ENCODE data around the gene RFC2.
"Not testable (repeated sequence)": the region's sequence is repeated elsewhere in the genome, so short reads cannot be mapped to it uniquely, and the experiment has no call there.

The RFC2 gene

DNA sequence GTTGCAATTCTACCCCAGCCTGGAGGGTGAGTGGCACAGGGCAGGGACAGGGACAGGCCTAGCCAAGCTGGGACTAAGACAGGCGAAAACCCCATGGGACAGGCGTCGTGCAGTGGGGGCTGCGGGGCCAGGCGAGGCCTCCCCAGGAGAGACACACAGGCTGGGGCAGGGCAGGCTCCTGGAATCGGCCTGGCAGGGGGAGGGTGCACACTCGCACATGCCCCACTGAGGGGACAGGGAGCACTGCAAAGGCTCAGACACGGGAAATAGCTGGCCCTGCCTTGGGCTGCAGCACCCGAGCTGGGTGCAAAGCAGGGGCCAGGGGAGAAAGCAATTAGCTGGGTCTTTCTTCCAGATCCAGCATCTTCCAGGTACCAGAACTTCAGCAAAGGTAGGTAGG is 34.0 kb downstream of the RFC2 start:
- no peaks in the 10 kb centered on the region for H3K9me3 ChIP-seq (ENCODE audit: control insufficient read depth, low read length)
- no peak overlapping the region for H3K4me3 ChIP-seq (ENCODE audit: low read length)
- H3K4me1 ChIP-seq (ENCODE audit: control insufficient read depth, insufficient read depth, low read length), result no peaks in the 10 kb centered on the region
- no peaks in the 10 kb centered on the region for H3K36me3 ChIP-seq (ENCODE audit: control insufficient read depth, insufficient read depth, low read length)
- no peak overlapping the region for H3K9ac ChIP-seq (ENCODE audit: low read length)
- H3K27me3 ChIP-seq (ENCODE audit: control insufficient read depth, insufficient read depth, low read length), result no peaks in the 10 kb centered on the region

DNA sequence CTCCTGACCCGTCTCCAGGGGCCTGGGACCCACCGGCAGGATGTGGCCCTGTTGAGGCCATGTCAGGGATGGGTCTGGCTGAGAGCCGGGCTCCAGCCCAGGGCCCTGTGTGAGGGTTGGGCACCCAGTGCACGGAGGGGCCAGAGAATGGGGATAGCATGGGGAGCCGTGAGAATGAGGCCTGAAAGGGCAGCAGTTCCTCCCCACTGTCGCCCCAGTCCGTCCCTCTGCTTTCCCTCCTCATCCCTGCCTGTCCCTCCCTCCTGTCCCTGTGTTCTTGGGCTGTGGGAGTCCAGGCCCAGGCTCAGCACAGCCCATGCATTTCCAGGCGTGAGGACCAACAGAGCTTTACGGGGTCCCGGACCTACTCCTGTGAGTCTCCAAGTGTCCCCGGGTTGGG is 34.8 kb downstream of the RFC2 start:
- H3K27me3 ChIP-seq (ENCODE audit: control insufficient read depth, insufficient read depth, low read length), result no peaks in the 10 kb centered on the region
- H3K9ac ChIP-seq (ENCODE audit: low read length), result no peak overlapping the region
- no peaks in the 10 kb centered on the region for H3K4me1 ChIP-seq (ENCODE audit: control insufficient read depth, insufficient read depth, low read length)
- H3K4me3 ChIP-seq (ENCODE audit: low read length), result no peak overlapping the region
- no peaks in the 10 kb centered on the region for H3K36me3 ChIP-seq (ENCODE audit: control insufficient read depth, insufficient read depth, low read length)
- no peaks in the 10 kb centered on the region for H3K9me3 ChIP-seq (ENCODE audit: control insufficient read depth, low read length)

DNA sequence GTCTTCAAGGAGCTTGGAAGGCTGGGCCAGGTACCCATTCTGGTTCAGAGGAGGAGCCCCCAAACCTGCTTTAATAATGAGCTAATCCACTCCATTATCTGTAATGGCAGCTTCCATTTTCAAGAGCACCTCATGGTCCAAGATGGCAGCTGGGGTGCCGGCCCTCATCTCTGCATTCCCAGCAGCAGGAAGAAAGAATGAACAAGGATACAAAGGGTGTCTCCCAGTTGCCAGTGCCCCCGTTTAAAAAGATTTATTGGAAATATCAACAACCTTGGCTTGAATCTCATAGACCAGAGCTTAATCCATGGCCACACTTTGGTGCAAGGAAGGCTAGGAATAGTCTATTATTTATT is 35.9 kb downstream of the RFC2 start:
- H3K9ac ChIP-seq (ENCODE audit: low read length), result no peak overlapping the region
- no peaks in the 10 kb centered on the region for H3K4me1 ChIP-seq (ENCODE audit: control insufficient read depth, insufficient read depth, low read length)
- no peak overlapping the region for H3K4me3 ChIP-seq (ENCODE audit: low read length)
- no peaks in the 10 kb centered on the region for H3K9me3 ChIP-seq (ENCODE audit: control insufficient read depth, low read length)
- H3K36me3 ChIP-seq (ENCODE audit: control insufficient read depth, insufficient read depth, low read length), result no peaks in the 10 kb centered on the region
- H3K27me3 ChIP-seq (ENCODE audit: control insufficient read depth, insufficient read depth, low read length), result no peaks in the 10 kb centered on the region

DNA sequence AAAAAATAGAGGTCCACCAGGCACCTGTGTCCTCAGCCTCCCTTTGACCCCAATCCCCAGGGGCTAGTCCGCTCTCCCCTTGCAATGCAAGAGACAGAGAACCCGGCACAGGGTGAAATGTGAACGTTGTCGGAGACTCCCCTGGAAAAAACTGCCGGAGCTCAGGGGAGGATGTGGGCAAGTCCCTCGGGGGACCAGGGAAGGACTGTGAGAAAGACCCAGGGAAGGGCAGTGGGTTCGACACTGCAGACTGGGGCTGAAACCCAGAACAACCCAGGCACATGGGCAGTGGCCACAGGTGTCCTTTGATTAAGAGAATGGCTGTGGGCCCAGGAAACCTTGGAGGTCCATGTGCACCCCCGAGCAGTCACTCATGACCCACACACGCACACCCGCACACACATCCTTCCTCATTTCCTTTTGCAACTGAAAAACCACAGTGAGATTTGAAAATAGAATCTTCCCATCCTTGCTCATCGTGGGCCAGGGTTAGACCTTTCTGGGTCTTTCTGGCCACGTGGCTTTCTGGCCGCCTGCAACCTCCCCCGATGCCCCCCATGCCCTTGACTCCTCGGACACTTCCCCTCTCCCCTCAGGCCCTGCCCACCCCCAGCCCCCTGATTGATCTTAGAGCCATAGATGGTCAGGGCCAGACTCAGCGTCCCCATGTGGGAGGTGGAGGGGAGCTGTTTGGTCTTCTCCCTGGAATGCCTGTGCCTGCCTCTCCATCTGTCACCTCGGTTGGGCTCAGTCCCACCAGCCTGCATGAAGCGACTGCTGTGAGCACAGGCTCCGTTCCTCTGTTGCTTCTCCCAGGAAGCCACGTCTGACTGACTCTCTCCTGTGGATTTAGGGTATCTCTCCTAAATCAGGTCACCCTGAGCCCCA is 36.5 kb downstream of the RFC2 start:
- H3K27me3 ChIP-seq (ENCODE audit: control insufficient read depth, insufficient read depth, low read length), result no peaks in the 10 kb centered on the region
- H3K4me1 ChIP-seq (ENCODE audit: control insufficient read depth, insufficient read depth, low read length), result no peaks in the 10 kb centered on the region
- no peaks in the 10 kb centered on the region for H3K36me3 ChIP-seq (ENCODE audit: control insufficient read depth, insufficient read depth, low read length)
- no peak overlapping the region for H3K4me3 ChIP-seq (ENCODE audit: low read length)
- H3K9ac ChIP-seq (ENCODE audit: low read length), result no peak overlapping the region
- H3K9me3 ChIP-seq (ENCODE audit: control insufficient read depth, low read length), result no peaks in the 10 kb centered on the region

DNA sequence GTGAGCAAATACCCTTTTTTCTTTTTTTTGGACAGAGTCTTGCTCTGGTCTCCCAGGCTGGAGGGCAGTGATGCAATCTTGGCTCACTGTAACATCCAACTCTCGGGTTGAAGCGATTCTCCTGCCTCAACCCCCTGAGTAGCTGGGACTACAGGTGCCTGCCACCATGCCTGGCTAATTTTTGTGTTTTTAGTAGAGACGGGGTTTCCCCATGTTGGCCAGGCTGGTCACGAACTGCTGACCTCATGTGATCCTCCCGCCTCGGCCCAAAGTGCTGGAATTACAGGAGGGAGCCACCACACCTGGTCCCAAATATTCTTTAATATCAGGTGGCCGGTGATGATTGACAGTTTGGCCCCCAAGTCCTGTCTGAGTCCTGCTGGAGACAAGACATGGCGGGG is 37.8 kb downstream of the RFC2 start:
- no peaks in the 10 kb centered on the region for H3K4me1 ChIP-seq (ENCODE audit: control insufficient read depth, insufficient read depth, low read length)
- no peaks in the 10 kb centered on the region for H3K27me3 ChIP-seq (ENCODE audit: control insufficient read depth, insufficient read depth, low read length)
- H3K9ac ChIP-seq (ENCODE audit: low read length), result no peak overlapping the region
- H3K9me3 ChIP-seq (ENCODE audit: control insufficient read depth, low read length), result no peaks in the 10 kb centered on the region
- H3K4me3 ChIP-seq (ENCODE audit: low read length), result no peak overlapping the region
- H3K36me3 ChIP-seq (ENCODE audit: control insufficient read depth, insufficient read depth, low read length), result no peaks in the 10 kb centered on the region

DNA sequence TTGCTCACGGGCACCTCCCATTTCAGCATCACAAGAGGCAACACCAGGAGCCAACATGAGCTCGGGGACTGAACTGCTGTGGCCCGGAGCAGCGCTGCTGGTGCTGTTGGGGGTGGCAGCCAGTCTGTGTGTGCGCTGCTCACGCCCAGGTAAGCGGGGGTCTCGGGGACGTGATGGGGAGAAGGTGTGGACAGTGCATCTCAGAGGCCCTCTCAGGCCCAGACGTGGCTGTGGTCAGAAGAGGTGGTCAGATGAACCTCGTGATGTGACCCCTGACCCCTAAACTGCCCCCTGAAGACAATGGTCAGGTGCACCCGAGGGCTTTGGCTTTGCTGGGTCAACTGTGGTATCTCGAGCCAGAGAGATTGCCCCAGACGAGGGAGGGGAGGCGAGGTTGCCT is 38.3 kb downstream of the RFC2 start:
- H3K4me3 ChIP-seq (ENCODE audit: low read length), result no peak overlapping the region
- no peak overlapping the region for H3K9ac ChIP-seq (ENCODE audit: low read length)
- no peaks in the 10 kb centered on the region for H3K4me1 ChIP-seq (ENCODE audit: control insufficient read depth, insufficient read depth, low read length)
- no peaks in the 10 kb centered on the region for H3K9me3 ChIP-seq (ENCODE audit: control insufficient read depth, low read length)
- H3K27me3 ChIP-seq (ENCODE audit: control insufficient read depth, insufficient read depth, low read length), result no peaks in the 10 kb centered on the region
- H3K36me3 ChIP-seq (ENCODE audit: control insufficient read depth, insufficient read depth, low read length), result no peaks in the 10 kb centered on the region

DNA sequence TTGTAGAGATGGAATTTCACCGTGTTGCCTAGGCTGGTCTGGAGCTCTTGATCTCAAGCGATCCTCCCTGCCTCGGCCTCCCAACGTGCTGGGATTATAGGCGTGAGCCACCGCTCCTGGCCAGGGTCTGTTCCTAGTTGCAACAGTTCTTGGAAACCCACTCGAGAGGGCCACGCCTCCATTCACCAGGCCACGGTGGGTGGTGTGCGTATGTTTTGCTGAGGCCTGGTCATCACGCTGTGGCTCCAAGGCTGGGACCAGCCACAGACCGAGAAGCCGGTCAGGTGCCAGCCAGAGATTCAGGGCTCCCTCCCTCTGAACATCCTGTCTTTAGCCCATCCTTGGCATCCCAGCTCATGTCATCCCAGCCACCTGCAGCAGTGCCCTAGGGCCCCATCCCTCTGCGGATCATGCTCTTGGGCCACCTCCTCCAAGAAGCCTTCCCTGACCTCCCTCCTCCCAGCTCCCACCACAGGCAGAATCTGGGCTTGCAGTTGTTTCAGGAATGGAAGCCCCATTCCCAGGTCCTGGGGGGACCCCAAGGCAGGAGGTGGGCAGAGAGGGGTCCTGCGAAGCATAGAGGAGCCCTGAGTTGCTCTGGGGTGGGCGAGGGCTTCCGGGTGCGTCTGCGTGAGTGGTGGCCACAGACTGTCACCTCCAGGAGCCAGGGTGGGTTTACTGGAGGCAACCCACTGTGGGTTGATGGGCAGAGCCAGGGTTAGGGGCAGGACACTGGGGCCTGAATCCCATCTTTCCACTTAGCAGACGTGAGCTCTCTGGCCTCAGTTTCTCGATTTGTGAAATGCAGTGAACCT is 39.2 kb downstream of the RFC2 start:
- Histone ChIP-seq H3K4me3 (ENCODE audit: low read length) (no peak overlapping the region), H3K9ac (ENCODE audit: low read length) (no peak overlapping the region), H3K9me3 (ENCODE audit: control insufficient read depth, low read length) (no peaks in the 10 kb centered on the region), H3K27me3 (ENCODE audit: control insufficient read depth, insufficient read depth, low read length) (no peaks in the 10 kb centered on the region), H3K36me3 (ENCODE audit: control insufficient read depth, insufficient read depth, low read length) (no peaks in the 10 kb centered on the region), H3K4me1 (ENCODE audit: control insufficient read depth, insufficient read depth, low read length) (no peaks in the 10 kb centered on the region)

DNA sequence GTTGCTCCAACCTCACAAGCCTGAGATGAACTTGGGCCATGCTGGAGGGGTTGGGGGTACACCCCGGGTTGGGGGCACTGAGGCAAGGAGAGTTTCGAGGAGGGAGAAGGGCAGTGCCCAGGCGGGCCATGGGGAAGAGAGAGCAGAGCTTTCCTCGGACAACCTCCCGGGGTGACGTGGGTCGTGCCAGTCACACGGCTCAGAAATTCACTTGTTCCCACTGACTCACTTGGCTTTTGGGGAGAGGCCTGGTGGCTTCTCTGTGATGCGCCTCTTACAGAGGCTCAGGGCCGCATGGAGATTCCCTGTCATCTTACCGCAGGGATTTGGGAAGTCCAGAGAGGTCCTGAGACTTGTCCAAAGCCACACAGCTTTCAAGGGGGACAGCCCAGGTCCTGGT is 41.5 kb downstream of the RFC2 start:
- no peak overlapping the region for H3K9ac ChIP-seq (ENCODE audit: low read length)
- H3K4me1 ChIP-seq (ENCODE audit: control insufficient read depth, insufficient read depth, low read length), result no peaks in the 10 kb centered on the region
- no peaks in the 10 kb centered on the region for H3K9me3 ChIP-seq (ENCODE audit: control insufficient read depth, low read length)
- H3K27me3 ChIP-seq (ENCODE audit: control insufficient read depth, insufficient read depth, low read length), result no peaks in the 10 kb centered on the region
- H3K36me3 ChIP-seq (ENCODE audit: control insufficient read depth, insufficient read depth, low read length), result no peaks in the 10 kb centered on the region
- no peak overlapping the region for H3K4me3 ChIP-seq (ENCODE audit: low read length)

DNA sequence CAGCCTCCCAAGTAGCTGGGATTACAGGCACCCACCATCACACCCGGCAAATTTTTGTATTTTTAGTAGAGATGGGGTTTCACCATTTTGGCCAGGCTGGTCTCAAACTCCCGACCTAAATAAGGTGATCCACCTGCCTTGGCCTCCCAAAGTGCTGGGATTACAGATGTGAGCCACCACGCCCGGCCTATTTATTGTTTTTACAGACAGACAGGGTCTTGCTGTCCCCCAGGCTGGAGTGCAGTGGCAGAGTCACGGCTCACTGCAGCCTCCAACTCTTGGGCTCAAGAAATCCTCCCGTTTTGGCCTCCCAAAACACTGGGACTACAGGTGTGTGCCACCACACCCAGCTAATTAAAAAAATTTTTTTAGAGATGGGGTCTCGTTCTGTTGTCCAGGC is 46.0 kb downstream of the RFC2 start:
- not testable (repeated sequence) for H3K9ac ChIP-seq (ENCODE audit: low read length); H3K9me3 ChIP-seq (ENCODE audit: control insufficient read depth, low read length); H3K27me3 ChIP-seq (ENCODE audit: control insufficient read depth, insufficient read depth, low read length); H3K4me1 ChIP-seq (ENCODE audit: control insufficient read depth, insufficient read depth, low read length); H3K36me3 ChIP-seq (ENCODE audit: control insufficient read depth, insufficient read depth, low read length); H3K4me3 ChIP-seq (ENCODE audit: low read length)

DNA sequence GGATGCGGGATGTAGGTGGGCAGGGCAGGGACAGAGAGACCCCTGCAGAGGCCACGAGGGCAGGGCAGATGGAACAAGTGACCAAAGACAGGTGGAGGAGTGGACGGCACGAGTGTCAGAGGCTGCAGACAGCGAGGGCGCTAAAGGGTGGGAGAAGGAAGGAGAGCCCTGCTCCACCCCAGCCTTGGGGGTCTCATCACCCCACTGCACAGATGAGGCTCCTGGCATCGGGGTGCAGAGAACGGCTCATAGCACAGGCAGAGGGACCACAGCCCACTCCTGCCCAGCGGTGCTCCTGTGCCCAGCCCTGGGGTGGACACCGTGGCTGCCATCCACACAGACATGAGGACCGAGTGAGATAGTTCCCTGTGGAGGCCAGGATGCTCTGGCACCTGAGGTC is 46.6 kb downstream of the RFC2 start:
- peaks cover 6% of the 10 kb centered on the region for H3K4me1 ChIP-seq (ENCODE audit: control insufficient read depth, insufficient read depth, low read length)
- H3K4me3 ChIP-seq (ENCODE audit: low read length), result no peak overlapping the region
- H3K9ac ChIP-seq (ENCODE audit: low read length), result no peak overlapping the region
- no peaks in the 10 kb centered on the region for H3K36me3 ChIP-seq (ENCODE audit: control insufficient read depth, insufficient read depth, low read length)
- peaks cover 3% of the 10 kb centered on the region for H3K27me3 ChIP-seq (ENCODE audit: control insufficient read depth, insufficient read depth, low read length)
- H3K9me3 ChIP-seq (ENCODE audit: control insufficient read depth, low read length), result no peaks in the 10 kb centered on the region

DNA sequence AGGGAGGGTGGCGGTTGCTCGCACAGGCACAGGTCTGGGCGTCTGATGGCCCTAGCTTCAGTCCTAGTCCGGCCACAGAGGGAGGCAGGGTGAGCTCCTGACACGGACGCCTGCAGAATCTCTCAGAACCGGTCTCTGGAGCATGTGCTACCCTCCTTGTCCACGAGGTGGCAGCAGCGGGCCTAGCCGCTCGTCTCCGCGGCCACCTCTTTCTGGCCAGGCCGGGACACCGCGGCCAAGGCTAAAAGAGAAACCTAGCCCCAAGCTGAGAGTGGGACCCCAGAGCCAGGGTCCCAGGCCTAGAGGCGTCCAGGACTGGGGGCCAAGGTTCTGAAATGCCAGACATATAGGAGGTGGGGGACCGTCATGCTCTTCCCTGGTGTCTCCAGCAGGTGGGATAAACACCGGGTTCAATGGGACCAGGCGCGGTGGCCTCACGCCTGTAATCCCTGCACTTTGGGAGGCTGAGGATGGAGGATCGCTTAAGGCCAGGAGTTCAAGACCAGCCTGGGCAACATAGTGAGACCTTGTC is 47.5 kb downstream of the RFC2 start:
- no peak overlapping the region for H3K4me3 ChIP-seq (ENCODE audit: low read length)
- H3K9ac ChIP-seq (ENCODE audit: low read length), result no peak overlapping the region
- peaks cover 3% of the 10 kb centered on the region for H3K27me3 ChIP-seq (ENCODE audit: control insufficient read depth, insufficient read depth, low read length)
- no peaks in the 10 kb centered on the region for H3K9me3 ChIP-seq (ENCODE audit: control insufficient read depth, low read length)
- H3K4me1 ChIP-seq (ENCODE audit: control insufficient read depth, insufficient read depth, low read length), result peaks cover 6% of the 10 kb centered on the region
- H3K36me3 ChIP-seq (ENCODE audit: control insufficient read depth, insufficient read depth, low read length), result no peaks in the 10 kb centered on the region

DNA sequence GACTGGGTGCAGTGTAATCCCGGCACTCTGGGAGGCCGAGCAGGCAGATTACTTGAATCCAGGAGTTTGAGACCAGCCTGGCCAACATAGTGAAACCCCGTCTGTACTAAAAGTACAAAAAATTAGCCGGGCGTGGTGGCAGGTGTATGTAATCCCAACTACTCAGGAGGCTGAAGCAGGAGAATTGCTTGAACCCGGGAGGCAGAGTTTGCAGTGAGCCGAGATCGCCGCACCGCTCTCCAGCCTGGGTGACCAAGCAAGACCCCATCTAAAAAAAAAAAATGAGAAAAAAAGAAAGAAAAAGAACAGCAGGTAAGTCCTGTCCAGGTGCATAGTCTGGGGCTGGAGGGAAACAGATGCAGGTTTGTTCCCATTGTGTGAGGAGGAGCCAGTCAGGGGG is 48.1 kb downstream of the RFC2 start:
- H3K9ac ChIP-seq (ENCODE audit: low read length); H3K9me3 ChIP-seq (ENCODE audit: control insufficient read depth, low read length); H3K27me3 ChIP-seq (ENCODE audit: control insufficient read depth, insufficient read depth, low read length); H3K4me1 ChIP-seq (ENCODE audit: control insufficient read depth, insufficient read depth, low read length); H3K4me3 ChIP-seq (ENCODE audit: low read length); H3K36me3 ChIP-seq (ENCODE audit: control insufficient read depth, insufficient read depth, low read length): not testable (repeated sequence)
